T-helper 2 cell treated with Interferon-gamma antibody and Interleukin-4, amounts not matched to agents 5 μg/mL and 100 μg/mL, for 36 hours (primary cell): Measurements from ENCODE around the gene PLCB4.

Source experiments
- DNase-seq: peaks from one replicate; pipeline ENCODE4 v3.0.0; 2021; ENCODE audit warnings: low spot score
- H3K27ac Mint-ChIP-seq: one replicate; pipeline ENCODE4 v1.8.0; 2021; ENCODE audit warnings: mild to moderate bottlenecking, mixed read lengths
- H3K27me3 Mint-ChIP-seq: one replicate; pipeline ENCODE4 v1.8.0; 2021; ENCODE audit warnings: low read depth, mixed read lengths
- H3K36me3 Mint-ChIP-seq: one replicate; pipeline ENCODE4 v1.8.0; 2021; ENCODE audit warnings: low read depth, mixed read lengths
- H3K4me1 Mint-ChIP-seq: one replicate; pipeline ENCODE4 v1.8.0; 2021; ENCODE audit warnings: low read depth, mixed read lengths
- H3K4me3 Mint-ChIP-seq: one replicate; pipeline ENCODE4 v1.8.0; 2022; ENCODE audit warnings: mild to moderate bottlenecking, moderate library complexity, mixed read lengths
- H3K9me3 Mint-ChIP-seq: one replicate; pipeline ENCODE4 v1.8.0; 2021; ENCODE audit warnings: mixed read lengths

PLCB4 gene

GRCh38 chr20:9474835-9475415, 406.0 kb downstream of the PLCB4 start:
- Mint-ChIP-seq H3K27ac (no peak overlapping the region), H3K27me3 (no peaks in the 10 kb centered on the region), H3K9me3 (no peaks in the 10 kb centered on the region), H3K36me3 (no peaks in the 10 kb centered on the region), H3K4me1 (no peaks in the 10 kb centered on the region), H3K4me3 (no peak overlapping the region)
- no peak for DNase-seq

GRCh38 chr20:9475456-9475855, 406.6 kb downstream of the PLCB4 start:
- no peaks in the 10 kb centered on the region for H3K36me3 Mint-ChIP-seq
- no peaks in the 10 kb centered on the region for H3K9me3 Mint-ChIP-seq
- H3K4me1 Mint-ChIP-seq = no peaks in the 10 kb centered on the region

GRCh38 chr20:9476174-9476573, 407.3 kb downstream of the PLCB4 start:
- no peaks in the 10 kb centered on the region for H3K9me3 Mint-ChIP-seq
- no peaks in the 10 kb centered on the region for H3K36me3 Mint-ChIP-seq
- DNase-seq = no peak
- no peak overlapping the region for H3K4me3 Mint-ChIP-seq
- H3K27me3 Mint-ChIP-seq = no peaks in the 10 kb centered on the region
- H3K27ac Mint-ChIP-seq = no peak overlapping the region
- H3K4me1 Mint-ChIP-seq = no peaks in the 10 kb centered on the region

More at GRCh38 chr20:9475456-9475855, 406.6 kb downstream of the PLCB4 start:
- Mint-ChIP-seq H3K4me3 (no peak overlapping the region), H3K27ac (no peak overlapping the region), H3K27me3 (no peaks in the 10 kb centered on the region)
- DNase-seq = no peak

- Mint-ChIP-seq H3K27me3 (no peaks in the 10 kb centered on the region), H3K4me3 (no peak overlapping the region), H3K27ac (no peak overlapping the region)
Measured at GRCh38 chr20:9476637-9477036, 407.8 kb downstream of the PLCB4 start.

GRCh38 chr20:9478771-9479170, 409.9 kb downstream of the PLCB4 start:
- no peaks in the 10 kb centered on the region for H3K36me3 Mint-ChIP-seq
- no peak overlapping the region for H3K4me3 Mint-ChIP-seq
- H3K4me1 Mint-ChIP-seq = no peaks in the 10 kb centered on the region
- no peak for DNase-seq
- H3K27me3 Mint-ChIP-seq = no peaks in the 10 kb centered on the region
- H3K27ac Mint-ChIP-seq = no peak overlapping the region
- no peaks in the 10 kb centered on the region for H3K9me3 Mint-ChIP-seq

More at GRCh38 chr20:9476637-9477036, 407.8 kb downstream of the PLCB4 start:
- H3K9me3 Mint-ChIP-seq = no peaks in the 10 kb centered on the region
- H3K36me3 Mint-ChIP-seq = no peaks in the 10 kb centered on the region
- no peak for DNase-seq
- H3K4me1 Mint-ChIP-seq = no peaks in the 10 kb centered on the region

GRCh38 chr20:9480066-9480465, 411.2 kb downstream of the PLCB4 start:
- Mint-ChIP-seq H3K4me1 (no peaks in the 10 kb centered on the region), H3K36me3 (no peaks in the 10 kb centered on the region), H3K27me3 (no peaks in the 10 kb centered on the region), H3K4me3 (no peak overlapping the region), H3K9me3 (no peaks in the 10 kb centered on the region), H3K27ac (no peak overlapping the region)
- no peak for DNase-seq

- DNase-seq = no peak
- Mint-ChIP-seq H3K4me1 (no peaks in the 10 kb centered on the region), H3K9me3 (no peaks in the 10 kb centered on the region)
Measured at GRCh38 chr20:9482180-9482579, 413.3 kb downstream of the PLCB4 start.

GRCh38 chr20:9483131-9483530, 414.2 kb downstream of the PLCB4 start:
- no peaks in the 10 kb centered on the region for H3K36me3 Mint-ChIP-seq
- H3K4me1 Mint-ChIP-seq = no peaks in the 10 kb centered on the region
- DNase-seq = no peak
- no peaks in the 10 kb centered on the region for H3K9me3 Mint-ChIP-seq
- no peak overlapping the region for H3K27ac Mint-ChIP-seq
- no peak overlapping the region for H3K4me3 Mint-ChIP-seq
- no peaks in the 10 kb centered on the region for H3K27me3 Mint-ChIP-seq

More at GRCh38 chr20:9482180-9482579, 413.3 kb downstream of the PLCB4 start:
- Mint-ChIP-seq H3K27me3 (no peaks in the 10 kb centered on the region), H3K27ac (no peak overlapping the region), H3K4me3 (no peak overlapping the region), H3K36me3 (no peaks in the 10 kb centered on the region)

- no peaks in the 10 kb centered on the region for H3K4me1 Mint-ChIP-seq
- no peaks in the 10 kb centered on the region for H3K36me3 Mint-ChIP-seq
- no peaks in the 10 kb centered on the region for H3K9me3 Mint-ChIP-seq
- no peak overlapping the region for H3K4me3 Mint-ChIP-seq
- DNase-seq = no peak
- H3K27me3 Mint-ChIP-seq = no peaks in the 10 kb centered on the region
- no peak overlapping the region for H3K27ac Mint-ChIP-seq
Measured at GRCh38 chr20:9485614-9486340, 416.9 kb downstream of the PLCB4 start.

- Mint-ChIP-seq H3K4me3 (no peak overlapping the region), H3K9me3 (no peaks in the 10 kb centered on the region), H3K4me1 (no peaks in the 10 kb centered on the region), H3K27me3 (no peaks in the 10 kb centered on the region), H3K36me3 (no peaks in the 10 kb centered on the region), H3K27ac (no peak overlapping the region)
- DNase-seq = no peak
Measured at GRCh38 chr20:9487231-9487630, 418.3 kb downstream of the PLCB4 start.

GRCh38 chr20:9488063-9488462, 419.2 kb downstream of the PLCB4 start:
- Mint-ChIP-seq H3K9me3 (no peaks in the 10 kb centered on the region), H3K4me1 (no peaks in the 10 kb centered on the region), H3K4me3 (no peak overlapping the region), H3K36me3 (no peaks in the 10 kb centered on the region), H3K27ac (no peak overlapping the region), H3K27me3 (no peaks in the 10 kb centered on the region)
- DNase-seq = no peak

GRCh38 chr20:9490161-9490560, 421.3 kb downstream of the PLCB4 start:
- Mint-ChIP-seq H3K4me3 (no peak overlapping the region), H3K27ac (no peak overlapping the region), H3K9me3 (no peaks in the 10 kb centered on the region), H3K27me3 (no peaks in the 10 kb centered on the region), H3K4me1 (no peaks in the 10 kb centered on the region), H3K36me3 (no peaks in the 10 kb centered on the region)
- DNase-seq = no peak

- H3K27ac Mint-ChIP-seq = no peak overlapping the region
Measured at GRCh38 chr20:9490631-9491030, 421.7 kb downstream of the PLCB4 start.

GRCh38 chr20:9491324-9491723, 422.4 kb downstream of the PLCB4 start:
- no peaks in the 10 kb centered on the region for H3K27me3 Mint-ChIP-seq

More at GRCh38 chr20:9490631-9491030, 421.7 kb downstream of the PLCB4 start:
- Mint-ChIP-seq H3K36me3 (no peaks in the 10 kb centered on the region), H3K4me1 (no peaks in the 10 kb centered on the region), H3K4me3 (no peak overlapping the region), H3K9me3 (peaks cover 5% of the 10 kb centered on the region), H3K27me3 (no peaks in the 10 kb centered on the region)
- no peak for DNase-seq

GRCh38 chr20:9492067-9492466, 423.2 kb downstream of the PLCB4 start:
- peaks cover 8% of the 10 kb centered on the region for H3K9me3 Mint-ChIP-seq
- no peaks in the 10 kb centered on the region for H3K4me1 Mint-ChIP-seq
- H3K27ac Mint-ChIP-seq = no peak overlapping the region
- no peaks in the 10 kb centered on the region for H3K36me3 Mint-ChIP-seq
- H3K27me3 Mint-ChIP-seq = no peaks in the 10 kb centered on the region
- no peak for DNase-seq
- H3K4me3 Mint-ChIP-seq = no peak overlapping the region

More at GRCh38 chr20:9491324-9491723, 422.4 kb downstream of the PLCB4 start:
- peaks cover 8% of the 10 kb centered on the region for H3K9me3 Mint-ChIP-seq
- no peak for DNase-seq
- no peaks in the 10 kb centered on the region for H3K4me1 Mint-ChIP-seq
- H3K36me3 Mint-ChIP-seq = no peaks in the 10 kb centered on the region
- no peak overlapping the region for H3K4me3 Mint-ChIP-seq
- H3K27ac Mint-ChIP-seq = no peak overlapping the region
